ENCODE measurements around the gene VANGL2.

VANGL2 gene

GRCh38 chr1:160405331-160405877, 5.0 kb downstream of the VANGL2 start:
- no peak for DNase-seq (ENCODE audit: low spot score)

GRCh38 chr1:160406131-160406968, 6.0 kb downstream of the VANGL2 start:
- DNase-seq (ENCODE audit: low spot score), result no peak

GRCh38 chr1:160407839-160408801, 7.8 kb downstream of the VANGL2 start:
- no peak for DNase-seq (ENCODE audit: low spot score)

- no peak for DNase-seq (ENCODE audit: low spot score)
These were observed 8.5 kb downstream of the VANGL2 start for GRCh38 chr1:160408864-160409263.

GRCh38 chr1:160409486-160409885, 9.1 kb downstream of the VANGL2 start:
- DNase-seq (ENCODE audit: low spot score), result no peak

- peak; percentile 21 for DNase-seq (ENCODE audit: low spot score)
These were observed 10.1 kb downstream of the VANGL2 start for GRCh38 chr1:160410406-160411005.

GRCh38 chr1:160411271-160412027, 11.1 kb downstream of the VANGL2 start:
- DNase-seq (ENCODE audit: low spot score), result no peak

GRCh38 chr1:160412028-160412362, 11.6 kb downstream of the VANGL2 start:
- no peak for DNase-seq (ENCODE audit: low spot score)

- no peak for DNase-seq (ENCODE audit: low spot score)
These were observed 13.4 kb downstream of the VANGL2 start for GRCh38 chr1:160413716-160414115.

GRCh38 chr1:160414881-160415280, 14.5 kb downstream of the VANGL2 start:
- DNase-seq (ENCODE audit: low spot score), result no peak

GRCh38 chr1:160415696-160416290, 15.4 kb downstream of the VANGL2 start:
- no peak for DNase-seq (ENCODE audit: low spot score)

GRCh38 chr1:160416369-160416768, 16.0 kb downstream of the VANGL2 start:
- peak; percentile 39 for DNase-seq (ENCODE audit: low spot score)

GRCh38 chr1:160418483-160418882, 18.1 kb downstream of the VANGL2 start:
- no peak for DNase-seq (ENCODE audit: low spot score)

- no peak for DNase-seq (ENCODE audit: low spot score)
These were observed 18.9 kb downstream of the VANGL2 start for GRCh38 chr1:160419150-160419837.

GRCh38 chr1:160419838-160420169, 19.4 kb downstream of the VANGL2 start:
- DNase-seq (ENCODE audit: low spot score), result no peak

GRCh38 chr1:160420881-160421842, 20.8 kb downstream of the VANGL2 start:
- DNase-seq (ENCODE audit: low spot score), result no peak

- no peak for DNase-seq (ENCODE audit: low spot score)
These were observed 21.5 kb downstream of the VANGL2 start for GRCh38 chr1:160421881-160422280.

- no peak for DNase-seq (ENCODE audit: low spot score)
These were observed 23.6 kb downstream of the VANGL2 start for GRCh38 chr1:160423966-160424365.

GRCh38 chr1:160425847-160426246, 25.5 kb downstream of the VANGL2 start:
- DNase-seq (ENCODE audit: low spot score), result no peak

Data from SK-N-DZ (cell line).